ENCODE data around the gene NCOA1.

GRCh38 chr2:24815171-24815570 lies 324.1 kb downstream of the NCOA1 start:
- no peak for TF ChIP-seq CTCF (IDR thresholded peaks at IDR 0.05)
- TF ChIP-seq POLR2AphosphoS5 (IDR thresholded peaks at IDR 0.05; ENCODE audit: low read depth, low read length), result no peak
- TF ChIP-seq TCF7L2 (IDR thresholded peaks at IDR 0.05; ENCODE audit: low read depth, low read length), result no peak
- TF ChIP-seq REST (IDR thresholded peaks at IDR 0.05; ENCODE audit: insufficient read depth in 1 of 2, low read depth in 2 of 2, low read length in 1 of 2), result no peak
- TF ChIP-seq SIN3A (IDR thresholded peaks at IDR 0.05; ENCODE audit: borderline replicate concordance, insufficient read depth, low read depth, low read length), result no peak

Data from Panc1 (cell line).